ENCODE results near the gene SRCIN1.

SRCIN1 gene

GRCh38 chr17:38596651-38597050, 9.1 kb downstream of the SRCIN1 start:
- Histone ChIP-seq H3K4me2 (ENCODE audit: low read depth, low read length, poor library complexity, severe bottlenecking) (no peak overlapping the region), H3K9me3 (ENCODE audit: insufficient read depth, low read length) (no peaks in the 10 kb centered on the region), H3F3A (ENCODE audit: insufficient read depth) (no peaks in the 10 kb centered on the region), H3K27ac (ENCODE audit: low read depth, low read length) (no peak overlapping the region), H3K27me3 (ENCODE audit: low read length) (no peaks in the 10 kb centered on the region), H2AFZ (ENCODE audit: low read depth, low read length, severe bottlenecking) (no peak overlapping the region), H4K20me1 (ENCODE audit: low read depth, low read length) (no peaks in the 10 kb centered on the region), H3K36me3 (ENCODE audit: low read length) (no peaks in the 10 kb centered on the region), H3K79me2 (ENCODE audit: insufficient read depth, low read length) (no peaks in the 10 kb centered on the region), H3K9me2 (replicated peaks; ENCODE audit: insufficient read depth, low read length) (no peaks in the 10 kb centered on the region), H3K4me3 (ENCODE audit: insufficient read depth, low read length, poor library complexity, severe bottlenecking) (no peak overlapping the region), H3K9ac (ENCODE audit: low read length) (no peak overlapping the region)
- no peak for TF ChIP-seq CTCF (IDR thresholded peaks at IDR 0.05; ENCODE audit: insufficient read depth, low read length, poor library complexity, severe bottlenecking)
- no peak for TF ChIP-seq EZH2phosphoT487 (conservative IDR thresholded peaks at IDR 0.05; ENCODE audit: low read length)

GRCh38 chr17:38595892-38596291, 9.9 kb downstream of the SRCIN1 start:
- Histone ChIP-seq H3K9me3 (ENCODE audit: insufficient read depth, low read length) (no peaks in the 10 kb centered on the region), H3K79me2 (ENCODE audit: insufficient read depth, low read length) (no peaks in the 10 kb centered on the region)
- no peak for TF ChIP-seq CTCF (IDR thresholded peaks at IDR 0.05; ENCODE audit: insufficient read depth, low read length, poor library complexity, severe bottlenecking)
- no peak for TF ChIP-seq EZH2phosphoT487 (conservative IDR thresholded peaks at IDR 0.05; ENCODE audit: low read length)

GRCh38 chr17:38594152-38594551, 11.6 kb downstream of the SRCIN1 start:
- Histone ChIP-seq H3K9ac (ENCODE audit: low read length) (no peak overlapping the region), H3K27me3 (ENCODE audit: low read length) (no peaks in the 10 kb centered on the region), H3F3A (ENCODE audit: insufficient read depth) (no peaks in the 10 kb centered on the region), H3K9me3 (ENCODE audit: insufficient read depth, low read length) (no peaks in the 10 kb centered on the region), H3K79me2 (ENCODE audit: insufficient read depth, low read length) (no peaks in the 10 kb centered on the region), H3K4me3 (ENCODE audit: insufficient read depth, low read length, poor library complexity, severe bottlenecking) (no peak overlapping the region), H3K9me2 (replicated peaks; ENCODE audit: insufficient read depth, low read length) (no peaks in the 10 kb centered on the region), H3K4me2 (ENCODE audit: low read depth, low read length, poor library complexity, severe bottlenecking) (no peak overlapping the region), H4K20me1 (ENCODE audit: low read depth, low read length) (no peaks in the 10 kb centered on the region), H3K36me3 (ENCODE audit: low read length) (no peaks in the 10 kb centered on the region), H2AFZ (ENCODE audit: low read depth, low read length, severe bottlenecking) (no peak overlapping the region), H3K27ac (ENCODE audit: low read depth, low read length) (no peak overlapping the region)
- TF ChIP-seq CTCF (IDR thresholded peaks at IDR 0.05; ENCODE audit: insufficient read depth, low read length, poor library complexity, severe bottlenecking) = no peak
- no peak for TF ChIP-seq EZH2phosphoT487 (conservative IDR thresholded peaks at IDR 0.05; ENCODE audit: low read length)

More at GRCh38 chr17:38595892-38596291, 9.9 kb downstream of the SRCIN1 start:
- H3K27me3 ChIP-seq (ENCODE audit: low read length) = no peaks in the 10 kb centered on the region
- no peaks in the 10 kb centered on the region for H3F3A ChIP-seq (ENCODE audit: insufficient read depth)
- H3K4me3 ChIP-seq (ENCODE audit: insufficient read depth, low read length, poor library complexity, severe bottlenecking) = no peak overlapping the region
- no peak overlapping the region for H2AFZ ChIP-seq (ENCODE audit: low read depth, low read length, severe bottlenecking)
- H3K36me3 ChIP-seq (ENCODE audit: low read length) = no peaks in the 10 kb centered on the region
- H3K4me2 ChIP-seq (ENCODE audit: low read depth, low read length, poor library complexity, severe bottlenecking) = no peak overlapping the region
- H4K20me1 ChIP-seq (ENCODE audit: low read depth, low read length) = no peaks in the 10 kb centered on the region
- no peak overlapping the region for H3K9ac ChIP-seq (ENCODE audit: low read length)
- no peak overlapping the region for H3K27ac ChIP-seq (ENCODE audit: low read depth, low read length)
- no peaks in the 10 kb centered on the region for H3K9me2 ChIP-seq (replicated peaks; ENCODE audit: insufficient read depth, low read length)
